Right ventricle myocardium superior (tissue), 1 donor: Measurements from ENCODE around the gene ARMC3. TPM values are rescaled to one million over a fixed set of nuclear protein-coding genes. Genes with fewer than 3 reads are reported as not detected.

Experiments
- ATAC-seq: fragments of 200-7000 bp; cut with Tn5 transposase; one replicate; pipeline ENCODE4 v1.9.1; 2020; ENCODE audit warnings: mild to moderate bottlenecking; ENCODE audit not compliant: poor library complexity
- DNase-seq: peaks from one replicate; pipeline ENCODE4 v3.0.0-alpha.2; 2020
- intact Hi-C: fragments of 100-400 bp; cut with DNase I; formaldehyde crosslinking; loops from one replicate; pipeline ENCODE4 v1.11.2; 2022
- total RNA-seq: library from RNA; stranded (reverse); fragmentation: NEBNext Ultra II Directional; extraction: Animal tissue kit (Norgen Biotek cat#: 25700); gene quantifications from one replicate; pipeline ENCODE4 v1.2.1, GENCODE V29; 2021
- donor health status: DM: no; HTN: yes; CAD: no; lungs with severe emphysema.

The ARMC3 gene
- total RNA-seq, 1 donor from 2014 or later = not detected

DNA sequence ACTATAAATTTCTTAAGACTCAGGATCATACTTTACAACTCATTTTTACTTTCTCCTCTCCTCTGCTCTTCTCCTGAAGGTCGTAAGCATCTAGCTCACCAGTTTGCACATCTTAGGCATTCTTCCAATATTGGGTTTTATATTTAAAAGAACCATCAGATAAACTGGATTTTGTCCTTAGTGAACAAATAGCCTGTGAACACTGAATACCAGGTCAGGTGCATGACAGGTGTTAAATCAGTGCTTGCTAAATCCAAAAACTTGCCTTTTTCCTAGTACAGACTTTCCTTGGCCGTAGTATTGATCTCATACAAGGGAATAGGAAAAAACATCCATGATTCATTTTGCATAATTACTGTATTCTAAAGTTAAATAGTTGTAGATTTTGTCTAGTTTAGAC is 53.0 kb downstream of the ARMC3 start:
- DNase-seq (no peak), ATAC-seq (no peak)
- intact Hi-C loops = loop anchor here (10.0 kb wide), 1 partner anchor 406 kb away; no protein-coding TSS in a partner anchor

DNA sequence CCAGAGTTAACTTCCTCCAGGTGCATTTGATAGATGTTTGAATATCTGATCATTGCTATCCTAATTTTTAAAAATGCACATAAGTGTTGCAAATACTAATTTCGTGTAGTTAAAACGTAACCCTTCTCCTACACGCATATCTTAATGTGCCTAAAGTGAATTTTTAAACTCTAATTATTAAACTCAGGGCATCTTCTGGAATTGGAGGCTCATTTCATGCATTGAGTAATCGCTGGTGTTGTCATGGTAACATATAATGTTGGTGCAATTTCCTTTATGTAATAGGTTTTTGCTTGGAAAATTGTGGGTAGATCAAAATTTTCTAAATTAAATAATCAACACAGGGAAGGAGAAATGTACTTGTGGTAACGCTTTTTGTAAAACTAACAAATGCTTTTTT is 56.2 kb downstream of the ARMC3 start:
- intact Hi-C loops = loop anchor here (10.0 kb wide), 1 partner anchor 409 kb away; no protein-coding TSS in a partner anchor
- ATAC-seq = no peak
- DNase-seq = no peak

GRCh38 chr10:22986771-22987542 is 59.1 kb downstream of the ARMC3 start:
- intact Hi-C loops = loop anchor here (5.0 to 10.0 kb wide), 2 partner anchors 412 to 995 kb away; no protein-coding TSS in a partner anchor
- DNase-seq (no peak), ATAC-seq (peak; percentile 69)

GRCh38 chr10:22988581-22989360 is 60.9 kb downstream of the ARMC3 start:
- DNase-seq = no peak

DNA sequence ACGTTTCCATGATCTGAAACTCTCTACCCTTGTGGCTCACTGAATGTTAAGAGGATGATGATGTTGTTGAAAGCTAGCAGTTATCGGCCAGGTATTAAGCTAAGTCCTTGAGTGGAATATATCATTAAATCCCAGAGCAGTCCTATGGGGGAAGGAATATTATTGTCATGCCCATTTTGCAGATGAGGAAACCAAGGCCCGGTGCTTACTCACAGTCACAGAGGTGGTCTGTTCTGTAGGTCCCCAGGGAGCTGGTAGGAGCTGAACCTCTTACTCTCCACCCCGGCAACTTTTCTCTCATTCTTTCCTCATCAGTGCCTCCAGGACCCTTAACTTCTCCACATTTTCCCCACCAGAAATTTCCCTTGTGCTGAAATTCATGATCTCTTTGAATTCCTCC is 62.6 kb downstream of the ARMC3 start:
- intact Hi-C loops = loop anchor here (5.0 kb wide), 1 partner anchor 973 kb away; no protein-coding TSS in a partner anchor
- ATAC-seq = no peak

More at GRCh38 chr10:22988581-22989360, 60.9 kb downstream of the ARMC3 start:
- peak; percentile 92 for ATAC-seq
- intact Hi-C loops = loop anchor here (5.0 to 10.0 kb wide), 2 partner anchors 414 to 996 kb away; no protein-coding TSS in a partner anchor

GRCh38 chr10:22992075-22992474 is 64.2 kb downstream of the ARMC3 start:
- no peak for ATAC-seq
- intact Hi-C loops = loop anchor here (5.0 kb wide), 1 partner anchor 975 kb away; no protein-coding TSS in a partner anchor
- DNase-seq = no peak

More for the DNA sequence above, 62.6 kb downstream of the ARMC3 start:
- no peak for DNase-seq

DNA sequence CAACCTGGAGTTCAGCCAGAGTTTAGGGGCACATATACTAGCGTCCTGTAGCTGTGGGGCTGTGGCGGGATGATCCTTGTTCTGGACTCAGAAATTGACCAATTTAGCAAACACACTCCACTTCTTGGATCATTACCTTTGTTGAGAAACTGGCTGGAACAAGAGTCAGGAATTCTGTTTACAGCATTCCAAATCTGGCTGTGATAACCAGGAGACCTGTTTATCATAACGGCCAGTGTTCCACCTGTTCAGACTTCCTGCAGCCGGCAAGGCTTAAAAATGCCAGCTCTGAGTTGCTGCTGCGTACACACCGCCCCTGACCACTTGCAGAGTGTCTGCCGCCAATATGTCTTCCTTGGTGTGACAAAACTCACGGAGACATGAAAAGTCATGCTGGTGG is 64.8 kb downstream of the ARMC3 start:
- intact Hi-C loops = loop anchor here (5.0 kb wide), 1 partner anchor 975 kb away; no protein-coding TSS in a partner anchor
- DNase-seq (no peak), ATAC-seq (no peak)

GRCh38 chr10:22993314-22993713 is 65.5 kb downstream of the ARMC3 start:
- ATAC-seq (no peak), DNase-seq (no peak)
- intact Hi-C loops = loop anchor here (5.0 kb wide), 1 partner anchor 976 kb away; no protein-coding TSS in a partner anchor

GRCh38 chr10:22997096-22997495 is 69.2 kb downstream of the ARMC3 start:
- intact Hi-C loops = no loop called here
- no peak for ATAC-seq
- DNase-seq = no peak

- no peak for ATAC-seq
- intact Hi-C loops = no loop called here
- no peak for DNase-seq
Measured at GRCh38 chr10:22998091-22998490, 70.2 kb downstream of the ARMC3 start.

DNA sequence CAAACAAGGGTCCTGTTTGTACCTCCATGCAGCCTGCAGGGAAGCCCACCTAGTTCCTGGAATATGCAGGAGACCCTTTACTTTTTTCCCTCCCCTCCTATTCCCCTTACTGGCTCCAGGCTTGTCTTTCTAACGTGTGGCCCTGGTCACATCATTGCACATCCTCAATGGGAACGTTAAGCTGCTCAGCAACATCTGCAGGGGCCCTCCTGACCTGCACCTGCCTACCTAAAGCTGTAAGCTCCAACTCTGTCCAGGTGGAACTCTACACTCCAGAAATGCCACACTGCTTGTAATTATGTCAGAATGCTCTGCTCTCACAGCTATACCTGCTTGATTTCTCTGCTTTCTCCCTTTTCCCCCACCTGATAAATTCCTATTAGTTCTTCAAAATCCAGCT is 72.1 kb downstream of the ARMC3 start:
- ATAC-seq (no peak), DNase-seq (no peak)
- intact Hi-C loops = no loop called here

DNA sequence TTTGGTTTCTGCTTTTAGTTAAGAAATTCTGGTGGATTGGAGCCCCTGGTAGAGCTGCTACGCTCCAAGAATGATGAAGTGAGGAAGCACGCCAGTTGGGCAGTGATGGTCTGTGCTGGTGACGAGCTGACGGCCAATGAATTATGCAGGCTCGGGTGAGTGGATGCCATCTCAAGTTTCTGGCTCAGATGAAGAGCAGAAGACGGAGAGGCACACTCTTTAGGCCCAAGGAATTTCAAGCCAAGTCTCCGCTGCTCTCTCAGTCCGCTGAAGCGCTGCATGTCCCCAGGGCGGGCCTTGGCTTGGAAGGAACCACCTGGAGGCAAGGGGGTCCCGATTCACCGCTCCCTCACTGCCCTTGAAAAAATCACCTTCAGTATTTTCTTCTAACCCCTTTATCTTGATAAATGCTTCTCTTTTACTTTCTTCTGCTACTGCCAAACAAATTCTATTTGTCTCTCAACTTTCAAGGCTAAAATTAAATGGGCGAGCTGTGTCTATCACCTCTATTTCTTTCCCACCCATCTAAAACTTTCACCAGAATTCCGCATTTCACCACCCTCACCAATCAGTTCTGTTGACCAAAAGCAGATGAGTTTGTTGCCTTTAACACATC is 74.2 kb downstream of the ARMC3 start:
- no peak for DNase-seq
- intact Hi-C loops = no loop called here
- no peak for ATAC-seq

DNA sequence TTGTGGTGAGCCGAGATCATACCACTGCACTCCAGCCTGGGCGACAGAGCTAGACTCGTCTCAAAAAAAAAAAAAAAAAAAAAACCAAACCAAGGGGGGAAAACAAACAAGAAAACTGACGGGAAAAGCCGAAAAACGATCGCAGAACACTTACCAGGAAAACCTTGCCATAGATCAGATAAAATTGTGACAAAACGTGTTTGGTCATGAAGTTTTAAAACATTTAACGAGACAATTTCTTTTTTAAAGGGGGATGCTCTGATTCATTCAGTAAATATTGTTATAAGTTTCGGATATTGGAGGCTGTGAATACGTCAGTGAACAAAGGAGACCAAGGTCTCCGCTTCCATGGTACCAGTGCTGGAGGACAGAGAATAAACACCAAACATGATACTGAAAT is 77.3 kb downstream of the ARMC3 start:
- intact Hi-C loops = no loop called here
- DNase-seq (no peak), ATAC-seq (no peak)

DNA sequence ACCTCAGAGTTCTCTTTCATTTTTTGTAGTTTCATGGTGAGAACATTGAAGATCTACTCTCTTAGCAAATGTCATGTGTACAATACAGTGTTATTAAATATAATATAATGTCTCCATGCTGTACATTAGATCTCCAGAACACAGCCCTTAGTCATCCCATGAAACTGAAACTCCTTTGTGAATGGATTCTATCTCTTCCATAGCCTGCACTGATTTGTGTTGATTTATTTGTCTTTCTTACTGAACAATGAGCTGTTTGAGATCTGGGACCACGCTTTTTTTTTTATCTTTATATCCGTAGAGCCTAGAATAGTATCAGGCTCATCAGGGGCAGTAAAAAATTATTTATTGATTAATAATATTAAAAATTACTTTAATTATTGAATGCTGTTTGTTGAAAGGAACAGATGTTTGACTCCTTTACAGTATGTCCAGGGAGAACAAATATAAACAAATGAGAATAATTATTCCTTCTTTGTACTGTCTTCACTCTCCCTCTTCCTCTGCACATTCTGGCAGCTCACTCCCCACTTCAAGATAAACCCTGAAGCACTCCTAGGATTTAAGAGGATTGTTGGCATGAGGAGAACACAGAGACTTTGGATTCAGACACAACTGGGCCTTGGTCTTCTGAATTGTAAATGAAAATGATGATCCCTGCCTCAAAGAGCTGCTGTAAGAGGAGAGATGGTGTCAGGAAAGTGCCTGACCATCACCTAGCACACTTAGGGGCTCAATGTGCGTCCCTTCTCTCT is 85.9 kb downstream of the ARMC3 start:
- intact Hi-C loops = no loop called here
- ATAC-seq = no peak
- DNase-seq = no peak

- intact Hi-C loops = no loop called here
- DNase-seq (no peak), ATAC-seq (no peak)
Measured at GRCh38 chr10:23015021-23015707, 87.3 kb downstream of the ARMC3 start.

- ATAC-seq = no peak
- intact Hi-C loops = no loop called here
Measured at GRCh38 chr10:23016636-23017035, 88.8 kb downstream of the ARMC3 start.

GRCh38 chr10:23019633-23020032 is 91.8 kb downstream of the ARMC3 start:
- no peak for ATAC-seq
- DNase-seq = no peak
- intact Hi-C loops = no loop called here

More at GRCh38 chr10:23016636-23017035, 88.8 kb downstream of the ARMC3 start:
- DNase-seq = no peak

DNA sequence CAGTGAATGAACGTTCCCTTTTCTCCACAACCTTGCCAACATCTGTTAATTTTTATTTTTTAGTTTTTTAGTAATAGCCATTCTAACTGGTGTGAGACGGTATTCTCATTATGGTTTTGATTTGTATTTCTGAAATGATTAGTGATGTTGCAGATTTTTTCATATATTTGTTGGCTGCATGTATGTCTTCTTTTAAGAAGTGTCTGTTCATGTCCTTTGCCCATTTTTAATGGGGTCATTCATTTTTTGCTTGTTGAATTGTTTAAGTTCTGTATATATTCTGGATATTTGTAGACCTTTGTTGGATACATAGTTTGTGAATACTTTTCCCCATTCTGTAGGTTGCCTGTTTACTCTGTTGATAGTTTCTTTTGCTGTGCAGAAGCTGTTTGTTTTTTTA is 93.6 kb downstream of the ARMC3 start:
- intact Hi-C loops = no loop called here
- DNase-seq = no peak
- ATAC-seq = no peak
